OCI-LY1 (cell line): Measurements from ENCODE around the gene GPHA2.

Experiments
- CTCF ChIP-seq: fragments of 200-600 bp; sonication (generic), shearing (Covaris generic); IDR thresholded peaks from 2 replicates; pipeline ENCODE4 v1.5.1; 2017; ENCODE audit warnings: mild to moderate bottlenecking, antibody characterized with exemption, low read length, moderate library complexity, mixed read lengths
- EZH2 ChIP-seq: fragments of 200-600 bp; sonication (generic), shearing (Covaris generic); IDR thresholded peaks from 2 replicates; pipeline ENCODE4 v1.8.0; 2017; ENCODE audit warnings: borderline replicate concordance, mixed run types, mild to moderate bottlenecking, antibody characterized with exemption, low read length, moderate library complexity, mixed read lengths

DNA sequence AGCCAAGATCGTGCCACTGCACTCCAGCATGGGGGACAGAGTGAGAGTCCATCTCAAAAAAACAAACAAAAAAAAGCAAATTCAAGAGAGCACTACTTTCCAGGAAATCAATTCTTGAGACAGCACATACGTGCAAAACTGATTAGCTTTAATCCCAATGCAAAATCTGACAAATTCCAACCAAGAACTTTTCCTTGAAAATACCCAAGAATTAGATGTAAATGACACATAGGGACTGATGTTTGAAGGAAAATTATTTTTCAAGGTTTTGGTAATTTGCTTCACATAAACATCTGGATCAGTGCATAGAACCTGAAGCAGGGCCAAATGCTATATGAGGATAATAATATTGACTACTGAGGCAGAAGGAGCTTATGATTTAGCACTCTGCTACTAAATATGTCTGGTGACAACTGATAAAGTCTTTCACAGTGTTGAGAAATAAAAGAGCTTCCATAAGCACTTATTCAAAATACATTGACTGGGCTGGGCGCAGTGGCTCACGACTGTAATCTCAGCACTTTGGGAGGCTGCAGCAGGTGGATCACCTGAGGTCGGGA, 27.5 kb upstream of the GPHA2 start:
- no peak for TF ChIP-seq CTCF
- no peak for TF ChIP-seq EZH2
